Neural progenitor cell (in vitro differentiated cells): Measurements from ENCODE around the gene ISX.

ENCODE experiments used
- CTCF ChIP-seq: fragments of 200-600 bp; sonication (generic); IDR thresholded peaks from 2 replicates; pipeline ENCODE4 v1.5.1; 2017; ENCODE audit warnings: antibody characterized with exemption, mild to moderate bottlenecking
- EZH2 ChIP-seq: fragments of 200-600 bp; sonication (generic); IDR thresholded peaks from 2 replicates; pipeline ENCODE4 v1.6.1; 2017; ENCODE audit warnings: antibody characterized with exemption, mild to moderate bottlenecking, moderate library complexity
- EZH2phosphoT487 ChIP-seq: fragments of 200-600 bp; sonication (generic); IDR thresholded peaks from 2 replicates; pipeline ENCODE4 v1.6.1; 2017; ENCODE audit warnings: antibody characterized with exemption

DNA sequence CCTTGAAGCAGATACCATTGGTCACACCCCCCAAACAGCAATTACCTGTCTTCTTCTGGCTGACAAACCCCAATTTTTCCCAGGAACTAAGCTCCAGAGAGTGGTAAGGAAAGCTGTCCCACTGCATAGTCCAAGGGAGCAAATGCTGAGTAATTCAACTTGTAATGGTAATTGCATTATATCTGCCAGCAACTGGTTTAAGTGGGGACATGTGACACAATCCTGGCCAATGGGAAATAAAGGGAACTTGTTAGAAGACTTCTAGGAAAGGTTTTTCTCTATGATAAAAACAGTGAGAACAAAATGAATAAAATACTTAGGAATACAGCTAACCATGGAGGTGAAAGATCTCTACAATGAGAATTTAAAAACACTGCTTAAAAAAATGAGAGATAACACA is 9.5 kb upstream of the ISX start:
- TF ChIP-seq CTCF (no peak), EZH2phosphoT487 (no peak), EZH2 (no peak)
